GM18499 (cell line): ENCODE results near the gene SLC6A11.

Experiments used
- ATAC-seq: cut with Tn5 transposase; IDR thresholded peaks from one replicate; pipeline ENCODE4 v1.9.1; 2021; ENCODE audit warnings: moderate number of reproducible peaks; ENCODE audit not compliant: insufficient read depth, unreplicated experiment

SLC6A11 gene

DNA sequence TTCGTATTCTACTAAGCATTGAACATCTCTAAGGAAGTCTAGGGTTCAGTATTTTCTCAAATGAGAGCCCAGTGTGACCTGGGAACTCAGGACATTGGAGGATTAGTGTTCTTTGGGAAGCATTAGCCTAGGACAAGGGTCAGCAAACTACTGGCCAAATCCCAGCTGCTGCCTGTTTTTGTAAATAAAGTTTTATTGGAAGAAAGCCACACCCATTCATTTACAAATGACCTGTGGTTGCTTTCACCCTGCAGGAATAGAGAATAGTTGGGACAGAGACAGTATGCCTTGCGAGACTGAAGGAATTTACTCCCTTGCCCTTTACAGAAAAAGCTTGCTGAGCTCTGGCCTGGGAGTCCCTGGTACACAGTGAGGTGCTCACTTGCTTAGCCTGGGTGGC, 20.6 kb downstream of the SLC6A11 start:
- no peak for ATAC-seq

DNA sequence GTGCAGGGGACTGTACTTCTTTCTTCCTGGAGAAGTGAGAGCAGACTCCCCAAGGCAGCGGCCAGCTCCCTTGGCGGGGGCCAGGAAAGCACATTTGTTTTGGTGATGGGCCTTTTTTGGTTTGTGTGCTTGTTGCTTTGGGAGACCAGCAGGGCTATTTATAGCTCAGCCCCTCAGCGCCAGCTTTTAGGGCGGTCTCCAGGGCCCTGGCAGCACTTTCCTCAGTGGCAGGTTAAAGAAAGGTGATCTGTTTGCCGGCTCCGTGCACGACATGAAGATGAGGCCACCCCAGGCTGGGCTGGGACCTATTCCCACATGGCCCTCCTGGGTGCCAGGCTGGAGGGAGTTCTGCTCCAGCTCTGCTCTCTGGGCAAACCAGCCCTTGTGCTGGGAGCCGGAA, 21.8 kb downstream of the SLC6A11 start:
- ATAC-seq: no peak

DNA sequence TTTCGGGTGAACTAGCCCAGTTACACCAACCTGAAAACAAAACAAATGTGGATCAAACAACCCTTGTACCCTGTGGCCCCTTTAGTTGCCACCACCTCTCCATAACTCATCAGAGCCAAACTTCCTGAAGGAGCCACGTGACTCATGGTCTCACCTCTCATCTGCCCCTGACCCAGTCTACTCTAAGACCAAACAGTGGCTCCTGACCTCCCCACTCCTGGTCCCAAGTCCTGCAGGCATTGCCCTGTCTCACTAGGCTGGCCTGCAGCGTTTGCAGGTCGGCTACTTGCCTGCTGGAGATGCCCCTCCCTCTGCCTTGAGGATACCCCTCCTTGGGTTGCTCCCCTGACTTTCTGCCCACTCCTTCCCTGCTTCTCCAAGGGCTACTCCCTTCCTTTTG, 23.1 kb downstream of the SLC6A11 start:
- ATAC-seq: no peak

DNA sequence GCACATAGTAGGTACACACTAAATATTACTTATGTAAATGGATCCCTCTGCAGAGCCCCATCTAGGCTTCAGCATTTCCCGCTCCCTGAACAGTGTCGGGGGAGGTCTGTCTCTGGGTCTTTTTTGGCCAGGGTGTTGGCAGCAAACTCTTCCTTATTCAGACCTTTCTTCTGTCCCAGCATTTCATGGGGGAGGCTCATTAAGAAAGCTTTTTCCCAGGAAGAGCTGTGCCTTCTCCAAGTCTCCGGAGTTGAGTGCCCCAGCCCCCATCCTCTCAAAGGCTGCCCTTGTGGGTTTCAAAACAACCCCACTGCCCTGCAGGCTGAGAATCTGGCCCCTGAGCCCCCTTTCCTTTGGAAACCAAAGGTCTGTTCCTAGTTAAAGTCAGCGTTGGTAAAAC, 25.1 kb downstream of the SLC6A11 start:
- no peak for ATAC-seq

GRCh38 chr3:10843378-10843777, 27.4 kb downstream of the SLC6A11 start:
- ATAC-seq: no peak

GRCh38 chr3:10845001-10845761, 29.2 kb downstream of the SLC6A11 start:
- no peak for ATAC-seq

DNA sequence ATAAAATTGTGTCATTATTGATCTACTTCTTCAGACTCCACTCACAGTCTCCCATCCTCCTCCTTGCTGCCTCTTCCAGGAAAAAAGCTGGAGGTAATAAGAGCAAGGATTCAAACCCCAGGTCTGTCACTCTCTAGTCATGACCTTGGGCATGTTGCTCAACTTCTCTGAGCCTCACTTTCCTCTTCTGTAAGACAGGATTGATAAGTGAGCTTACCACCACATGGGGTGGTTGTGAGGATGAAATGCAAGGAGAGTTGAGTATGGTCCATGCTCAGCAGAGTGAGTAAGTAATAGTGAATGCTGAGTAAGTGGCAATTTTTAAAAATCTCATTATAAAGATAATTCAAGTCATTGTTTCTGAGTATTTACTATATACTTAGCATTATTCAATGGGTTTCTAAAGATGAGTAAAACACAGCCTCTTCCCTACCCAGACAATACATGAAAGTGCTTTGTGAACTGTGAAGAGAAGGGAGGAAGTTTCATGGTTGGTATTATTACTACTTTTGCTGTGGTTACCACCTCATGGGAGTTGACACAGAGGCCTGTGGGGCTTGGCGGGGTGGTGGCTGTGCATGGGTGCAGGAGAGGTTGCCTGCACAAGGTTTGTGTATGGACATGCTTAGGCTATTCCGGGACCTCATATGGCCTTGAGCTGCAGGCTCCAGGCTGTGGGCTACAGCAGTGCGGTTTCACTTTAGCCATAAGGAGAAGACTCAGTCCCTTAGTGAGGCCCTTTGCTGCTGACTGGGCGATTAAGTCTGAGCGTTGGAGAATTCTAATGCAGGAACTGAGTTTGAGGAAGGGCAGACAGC, 30.0 kb downstream of the SLC6A11 start:
- ATAC-seq: peak; percentile 68

- ATAC-seq: no peak
Observed at GRCh38 chr3:10846657-10846975, 30.6 kb downstream of the SLC6A11 start.

DNA sequence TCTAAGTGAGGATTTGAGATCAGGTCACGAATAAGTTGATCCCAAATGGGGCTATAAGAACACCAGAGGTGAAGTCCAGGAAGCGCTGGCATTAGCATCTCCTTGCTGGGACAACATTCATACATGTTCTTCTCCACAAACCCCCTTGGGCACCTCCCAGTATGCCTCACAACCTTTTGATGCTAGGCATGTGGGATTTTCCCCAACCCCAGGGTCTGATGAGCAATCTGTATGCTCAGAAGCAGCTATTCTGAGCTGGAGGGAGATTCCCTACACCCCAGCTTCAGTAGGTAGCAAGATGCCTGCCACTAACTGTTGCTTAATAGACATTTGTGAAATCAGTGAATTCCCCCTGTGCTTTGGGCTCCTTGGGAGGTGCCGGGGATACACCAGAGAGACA, 32.2 kb downstream of the SLC6A11 start:
- no peak for ATAC-seq

GRCh38 chr3:10852066-10852808, 36.2 kb downstream of the SLC6A11 start:
- no peak for ATAC-seq

DNA sequence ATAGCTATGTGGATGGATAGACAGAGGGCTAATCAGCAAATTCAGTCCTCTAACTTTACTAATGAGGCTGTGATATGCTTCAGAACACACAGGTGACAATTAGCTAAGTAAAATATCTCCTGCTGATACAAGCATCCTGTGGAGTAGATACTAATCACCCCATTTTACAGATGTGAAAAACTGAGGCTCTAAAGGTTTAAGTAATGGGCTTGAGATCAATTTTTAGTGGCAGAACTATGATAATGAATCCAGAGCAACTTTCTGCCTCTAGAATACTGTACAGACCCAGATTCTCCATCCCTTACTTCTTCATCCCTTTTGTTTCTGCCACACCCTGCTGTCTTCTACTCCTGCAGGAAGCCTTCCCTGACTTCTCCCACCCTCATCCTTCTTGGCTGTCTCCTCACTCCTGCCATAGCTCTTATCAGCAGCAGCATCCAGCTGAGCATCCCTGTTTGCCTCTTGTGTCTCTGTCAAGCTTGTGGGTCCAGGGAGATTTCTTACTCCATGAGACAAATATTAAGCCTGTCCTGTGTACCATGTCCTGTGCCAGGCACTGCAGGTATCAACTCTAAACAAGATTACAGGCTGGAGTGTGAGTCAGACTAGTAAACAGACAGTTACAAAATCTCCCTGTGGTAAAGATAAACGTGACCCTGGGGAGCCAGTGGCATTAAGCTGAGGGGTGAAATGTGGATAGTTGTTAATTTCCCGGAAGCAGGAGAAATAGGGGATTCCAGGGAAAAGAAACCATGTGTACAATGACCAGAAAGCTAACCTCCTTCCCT, 39.2 kb downstream of the SLC6A11 start:
- ATAC-seq: no peak

GRCh38 chr3:10855871-10856662, 40.0 kb downstream of the SLC6A11 start:
- no peak for ATAC-seq

DNA sequence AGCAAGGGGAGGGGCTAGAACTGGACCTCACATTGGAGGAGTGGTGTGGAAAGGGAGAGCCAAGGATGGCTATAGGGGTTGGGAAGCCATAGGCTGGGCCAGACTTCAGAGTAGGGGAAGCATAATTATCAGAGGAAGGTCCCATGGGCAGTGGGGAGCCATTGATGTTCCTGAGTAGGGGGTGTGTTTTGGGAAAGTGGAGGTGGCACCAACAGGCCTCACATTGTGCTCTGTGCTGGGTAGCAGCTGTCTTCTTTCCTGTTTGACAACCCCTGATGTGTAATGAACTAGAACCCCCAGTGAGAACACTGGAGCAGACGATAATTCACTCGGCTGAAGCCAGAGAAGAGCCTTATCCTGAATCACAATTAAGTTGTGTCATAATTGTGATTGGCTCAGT, 41.2 kb downstream of the SLC6A11 start:
- no peak for ATAC-seq

GRCh38 chr3:10858091-10858490, 42.1 kb downstream of the SLC6A11 start:
- ATAC-seq: no peak

DNA sequence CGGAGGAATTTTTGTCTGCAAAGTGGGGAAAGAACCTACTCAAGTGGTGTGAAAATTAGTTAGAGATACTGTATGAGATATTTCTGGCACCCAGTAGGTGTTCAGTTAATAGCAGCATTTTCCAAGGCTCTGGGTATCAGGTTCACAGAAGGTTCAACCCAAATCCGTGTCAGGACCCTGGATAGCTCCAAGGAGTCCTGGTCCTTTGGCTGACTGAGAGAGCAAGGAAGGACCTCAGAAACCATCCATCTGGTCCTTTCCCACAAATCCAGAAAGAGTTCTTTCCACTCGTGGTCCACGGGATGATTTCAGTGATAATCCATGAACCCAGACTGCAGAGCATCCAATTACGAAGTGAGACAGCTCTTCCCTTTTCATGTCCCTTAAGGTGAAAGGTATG, 51.4 kb downstream of the SLC6A11 start:
- ATAC-seq: no peak

- no peak for ATAC-seq
Observed at GRCh38 chr3:10869460-10869859, 53.4 kb downstream of the SLC6A11 start.

DNA sequence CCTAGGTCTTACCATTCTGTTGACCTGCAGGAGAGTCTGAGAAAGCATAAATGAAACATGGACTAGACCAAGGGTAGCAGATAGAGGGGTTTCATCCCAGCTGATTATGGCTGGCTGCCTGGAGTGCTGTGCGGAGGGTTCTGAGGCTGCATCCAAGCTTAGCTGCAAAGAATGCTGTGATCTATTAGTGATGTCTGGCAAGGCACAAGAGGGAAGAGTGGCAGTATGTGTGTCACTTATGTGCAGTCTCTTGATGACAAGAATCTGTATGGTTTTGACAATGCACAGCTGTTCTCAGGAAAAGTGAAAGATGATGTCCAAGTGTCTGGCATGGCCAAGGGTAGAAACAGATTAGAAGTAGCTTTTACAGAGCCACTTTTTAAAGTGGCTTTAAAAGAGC, 54.3 kb downstream of the SLC6A11 start:
- ATAC-seq: no peak

GRCh38 chr3:10873415-10873814, 57.4 kb downstream of the SLC6A11 start:
- ATAC-seq: no peak

DNA sequence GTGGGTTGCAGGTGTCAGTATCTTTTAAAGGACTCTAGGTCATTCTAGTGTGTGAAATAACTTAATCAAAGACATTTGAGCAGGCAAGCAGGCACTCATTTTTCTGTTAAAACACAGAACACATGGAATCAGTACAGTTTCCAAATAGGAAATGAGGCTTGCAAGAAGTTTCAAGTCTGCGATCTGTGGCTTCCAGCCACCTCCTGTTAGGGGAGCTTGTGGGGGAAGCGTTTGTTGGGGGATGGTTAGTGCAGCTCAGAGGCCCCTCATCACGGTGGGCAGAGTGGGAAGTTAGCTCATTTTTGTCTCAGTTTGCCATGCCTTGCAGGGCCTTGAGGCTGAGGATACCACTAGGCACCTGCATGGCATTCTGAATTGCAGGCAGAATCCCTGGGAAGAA, 59.9 kb downstream of the SLC6A11 start:
- ATAC-seq: no peak

- ATAC-seq: no peak
Observed at GRCh38 chr3:10876661-10877060, 60.6 kb downstream of the SLC6A11 start.
